HCT116 (cell line): ENCODE results near the gene SAE1. TPM values are rescaled to one million over a fixed set of nuclear protein-coding genes. Genes with fewer than 3 reads are reported as not detected.

Experiments
- ATAC-seq: fragments of 200-7000 bp; cut with Tn5 transposase; 2 replicates; pipeline ENCODE4 v1.9.1; 2020; ENCODE audit warnings: mild to moderate bottlenecking, moderate library complexity
- BruUV-seq: library from RNA; stranded (reverse); fragments of 400-500 nt; replicated peaks from 2 replicates; lab custom pipeline; 2021; lab: Mats Ljungman, UMichigan
- CTCF ChIA-PET: fragments of 300-600 bp; sonication (Branson Sonifier 250); formaldehyde crosslinking; loops from one replicate; lab custom pipeline; 2021; ENCODE audit warnings: antibody characterized with exemption; lab: Charles Lee
- POLR2A ChIA-PET: fragments of 300-600, 350-600 bp; sonication (Branson Sonifier 250); formaldehyde crosslinking; loops from one replicate; lab custom pipeline; 2021; ENCODE audit warnings: antibody characterized with exemption; lab: Charles Lee
- RAD21 ChIA-PET, 2 experiments: fragments of 300-600 bp; sonication (Branson Sonifier 250); formaldehyde crosslinking; loops; one replicate each; lab custom pipeline; 2023; ENCODE audit warnings: low total read pairs in 2 of 2; ENCODE audit not compliant: uncharacterized antibody in 2 of 2, unreplicated experiment in 2 of 2, low non-redundant PET in 1 of 2; lab: Charles Lee
- DNase-seq: peaks from one replicate; pipeline ENCODE4 v3.0.0-alpha.2; 2010; ENCODE audit warnings: low read depth, low spot score
- H2AFZ ChIP-seq: fragments of 200-600 bp; shearing (Covaris generic), sonication (generic); 2 replicates; pipeline ENCODE4 v1.6.1; 2017; ENCODE audit warnings: low read depth, mixed run types, mixed read lengths, antibody characterized with exemption, low read length; ENCODE audit not compliant: poor library complexity, severe bottlenecking
- H3K27ac ChIP-seq: 2 replicates; pipeline ENCODE4 v1.5.1; 2012; ENCODE audit warnings: low read depth, low read length
- H3K27me3 ChIP-seq: fragments of 200-600 bp; sonication (generic); 2 replicates; pipeline ENCODE4 v1.6.1; 2016; ENCODE audit warnings: mixed run types, low read length, mixed read lengths; ENCODE audit not compliant: insufficient read depth
- H3K36me3 ChIP-seq, 2 experiments: fragments of 200-500 bp in 1 of 2; fragments of 200-600 bp in 1 of 2; sonication (Bioruptor generic) in 1 of 2; sonication (generic) in 1 of 2; 2 replicates each; pipeline versions ENCODE4 v1.5.1 to v1.6.1; 2014 to 2016; ENCODE audit warnings: low read length in 2 of 2, inconsistent platforms in 1 of 2, mixed read lengths in 1 of 2, mixed run types in 1 of 2; ENCODE audit not compliant: insufficient read depth in 2 of 2, control insufficient read depth in 1 of 2
- H3K4me1 ChIP-seq, 2 experiments: fragments of 200-600 bp in 1 of 2; sonication (generic) in 1 of 2; 2 replicates each; pipeline versions ENCODE4 v1.5.1 to v1.6.1; 2012 to 2017; ENCODE audit warnings: low read length in 2 of 2, inconsistent platforms in 1 of 2, mild to moderate bottlenecking in 1 of 2, mixed read lengths in 1 of 2, mixed run types in 1 of 2, moderate library complexity in 1 of 2; ENCODE audit not compliant: insufficient read depth in 2 of 2, control insufficient read depth in 1 of 2
- H3K4me2 ChIP-seq: fragments of 200-600 bp; sonication (generic); 2 replicates; pipeline ENCODE4 v1.6.1; 2017; ENCODE audit warnings: mixed run types, low read length, mixed read lengths
- H3K4me3 ChIP-seq, 2 experiments: fragments of 200-600 bp in 1 of 2; sonication (generic) in 1 of 2; replicated peaks in 1 of 2; 2 replicates each; pipeline ENCODE4 v1.5.1; 2011 to 2016; ENCODE audit warnings: low read length in 2 of 2, control low read depth in 1 of 2, low read depth in 1 of 2, mild to moderate bottlenecking in 1 of 2, mixed read lengths in 1 of 2, mixed run types in 1 of 2
- H3K79me2 ChIP-seq: fragments of 200-600 bp; sonication (generic); 2 replicates; pipeline ENCODE4 v1.6.1; 2017; ENCODE audit warnings: mild to moderate bottlenecking, mixed run types, low read length, moderate library complexity, mixed read lengths; ENCODE audit not compliant: insufficient read depth
- H3K9ac ChIP-seq: fragments of 200-600 bp; sonication (generic); 2 replicates; pipeline ENCODE4 v1.6.1; 2016; ENCODE audit warnings: low read length, mixed read lengths
- H3K9me2 ChIP-seq: fragments of 200-600 bp; sonication (generic), shearing (Covaris generic); 2 replicates; pipeline ENCODE4 v1.6.1; 2017; ENCODE audit warnings: mixed run types, mild to moderate bottlenecking, moderate library complexity; ENCODE audit not compliant: insufficient read depth
- H3K9me3 ChIP-seq, 2 experiments: fragments of 200-500 bp in 1 of 2; fragments of 200-600 bp in 1 of 2; sonication (Bioruptor generic) in 1 of 2; sonication (generic) in 1 of 2; 2 replicates each; pipeline ENCODE4 v1.6.1; 2014 to 2017; ENCODE audit warnings: low read length in 2 of 2, mixed read lengths in 2 of 2, inconsistent platforms in 1 of 2, low read depth in 1 of 2, mild to moderate bottlenecking in 1 of 2, mixed run types in 1 of 2, moderate library complexity in 1 of 2; ENCODE audit not compliant: control insufficient read depth in 1 of 2, insufficient read depth in 1 of 2
- H4K20me1 ChIP-seq: fragments of 200-600 bp; sonication (generic), shearing (Covaris generic); 2 replicates; pipeline ENCODE4 v1.6.1; 2017; ENCODE audit warnings: mixed run types, mild to moderate bottlenecking, moderate library complexity; ENCODE audit not compliant: insufficient read depth
- EGR1 ChIP-seq: IDR thresholded peaks from 2 replicates; pipeline ENCODE4 v1.6.1; 2012; ENCODE audit warnings: low read depth
- EZH2 ChIP-seq: fragments of 200-600 bp; sonication (generic); IDR thresholded peaks from 2 replicates; pipeline ENCODE4 v1.6.1; 2017; ENCODE audit warnings: antibody characterized with exemption, mixed run types
- FOSL1 ChIP-seq: IDR thresholded peaks from 2 replicates; pipeline ENCODE4 v1.6.1; 2012; ENCODE audit warnings: low read depth
- JUND ChIP-seq: IDR thresholded peaks from 2 replicates; pipeline ENCODE4 v1.6.1; 2012
- POLR2A ChIP-seq: IDR thresholded peaks from 2 replicates; pipeline ENCODE4 v1.7.0; 2011; ENCODE audit warnings: borderline replicate concordance; ENCODE audit not compliant: insufficient read depth, insufficient read length; ENCODE audit errors: extremely low read depth
- POLR2AphosphoS5 ChIP-seq: IDR thresholded peaks from 2 replicates; pipeline ENCODE4 v1.6.1; 2011; ENCODE audit warnings: mild to moderate bottlenecking, low read depth, low read length, moderate library complexity
- RAD21 ChIP-seq: IDR thresholded peaks from 2 replicates; pipeline ENCODE4 v1.6.1; 2012; ENCODE audit warnings: low read depth, mild to moderate bottlenecking
- SIN3A ChIP-seq: IDR thresholded peaks from 2 replicates; pipeline ENCODE4 v1.6.1; 2012; ENCODE audit warnings: low read depth
- TCF7L2 ChIP-seq: IDR thresholded peaks from 2 replicates; pipeline ENCODE4 v1.7.0; 2011; ENCODE audit warnings: borderline replicate concordance, inconsistent platforms; ENCODE audit not compliant: insufficient read depth, insufficient read length; ENCODE audit errors: extremely low read depth
- YY1 ChIP-seq: IDR thresholded peaks from 2 replicates; pipeline ENCODE4 v1.6.1; 2011; ENCODE audit warnings: low read length, low read depth, moderate library complexity, mild to moderate bottlenecking; ENCODE audit not compliant: insufficient replicate concordance; ENCODE audit errors: extremely low read depth
- ZFX ChIP-seq: fragments of 450-650 bp; IDR thresholded peaks from 2 replicates; pipeline ENCODE4 v1.6.1; 2017
- ZNF274 ChIP-seq: fragments of 200-500 bp; sonication (Bioruptor generic); IDR thresholded peaks from 2 replicates; pipeline ENCODE4 v1.6.1; 2014; ENCODE audit warnings: mild to moderate bottlenecking, low read depth, low read length, inconsistent platforms
- intact Hi-C: fragments of 100-400 bp; cut with micrococcal nuclease; formaldehyde crosslinking; loops from 2 replicates; pipeline ENCODE4 v1.10.0; 2022
- total RNA-seq: library from RNA; stranded (reverse); gene quantifications from one replicate; pipeline ENCODE4 v1.2.1, GENCODE V29; 2021; ENCODE audit not compliant: unreplicated experiment
- TF ChIP-seq, protein P1 (sequence below): IDR thresholded peaks from 2 replicates; pipeline ENCODE4 v1.6.1; 2012
- TF ChIP-seq, protein P2 (sequence below), 3 experiments: fragments of 200-600 bp in 1 of 3; sonication (generic) in 1 of 3; IDR thresholded peaks in 2 of 3; conservative IDR thresholded peaks in 1 of 3; 2 replicates each; pipeline ENCODE4 v1.5.1; 2012 to 2017; ENCODE audit warnings: low read depth in 2 of 3, low read length in 2 of 3, antibody characterized with exemption in 1 of 3, borderline replicate concordance in 1 of 3, control low read depth in 1 of 3, mild to moderate bottlenecking in 1 of 3, mixed read lengths in 1 of 3, mixed run types in 1 of 3, moderate library complexity in 1 of 3; ENCODE audit not compliant: insufficient read depth in 1 of 3

SAE1 gene
- total RNA-seq, 1 experiment from 2014 or later: 213 TPM

DNA sequence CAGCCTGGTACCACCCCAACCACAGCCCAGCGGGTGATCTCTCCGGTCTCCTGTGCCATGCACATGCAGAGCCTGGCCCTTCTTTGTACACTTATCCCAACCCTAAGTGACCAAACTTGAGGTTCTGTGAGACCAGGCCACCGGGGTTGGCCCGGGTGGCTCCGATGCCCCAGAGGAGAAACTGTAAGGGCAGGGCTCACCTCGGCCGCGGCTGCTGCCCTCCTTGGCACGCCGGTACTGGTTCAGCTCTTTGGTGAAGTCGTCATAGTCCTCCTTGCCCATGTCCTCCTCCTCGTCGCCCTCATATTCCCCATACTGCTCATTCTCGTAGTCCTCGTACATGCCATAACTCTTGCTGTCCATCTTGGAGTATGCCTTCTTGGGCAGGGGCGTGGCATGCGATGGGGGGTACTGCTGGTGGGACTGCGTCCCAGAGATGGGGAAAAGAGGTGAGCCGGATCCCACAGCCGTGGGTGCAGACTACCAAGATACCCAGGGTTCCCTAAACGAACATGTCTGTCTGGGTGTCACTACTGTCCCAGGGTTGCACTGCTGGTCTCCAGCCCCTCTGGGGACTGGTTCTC lies 40.8 kb upstream of the SAE1 start:
- DNase-seq (no peak), ATAC-seq (no peak)
- Histone ChIP-seq H3K4me2 (no peak overlapping the region), H3K36me3 (peaks cover 16 to 24% of the 10 kb centered on the region in 2 experiments), H3K9me3 (no peaks in the 10 kb centered on the region), H3K27ac (no peak overlapping the region), H3K27me3 (no peaks in the 10 kb centered on the region), H3K79me2 (peaks cover 12% of the 10 kb centered on the region; the same call in 1 of the 2 replicates), H3K4me1 (peaks cover 2 to 12% of the 10 kb centered on the region in 2 experiments), H2AFZ (no peak overlapping the region), H4K20me1 (no peaks in the 10 kb centered on the region), H3K4me3 (no peak overlapping the region), H3K9me2 (no peaks in the 10 kb centered on the region), H3K9ac (no peak overlapping the region)
- BruUV-seq: no TSS peak
- intact Hi-C loops: no loop called here
- POLR2A ChIA-PET: no interaction called here
- CTCF ChIA-PET: no interaction called here
- RAD21 ChIA-PET: no interaction called here
- TF ChIP-seq ZNF274: no peak
- TF ChIP-seq YY1: no peak
- no peak for TF ChIP-seq SIN3A
- no peak for TF ChIP-seq ZFX
- TF ChIP-seq POLR2AphosphoS5: no peak
- TF ChIP-seq POLR2A: no peak
- TF ChIP-seq EZH2: no peak
- TF ChIP-seq RAD21: no peak
- TF ChIP-seq, protein P1, sequence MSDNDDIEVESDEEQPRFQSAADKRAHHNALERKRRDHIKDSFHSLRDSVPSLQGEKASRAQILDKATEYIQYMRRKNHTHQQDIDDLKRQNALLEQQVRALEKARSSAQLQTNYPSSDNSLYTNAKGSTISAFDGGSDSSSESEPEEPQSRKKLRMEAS: no peak
- no peak for TF ChIP-seq EGR1
- no peak for TF ChIP-seq FOSL1

DNA sequence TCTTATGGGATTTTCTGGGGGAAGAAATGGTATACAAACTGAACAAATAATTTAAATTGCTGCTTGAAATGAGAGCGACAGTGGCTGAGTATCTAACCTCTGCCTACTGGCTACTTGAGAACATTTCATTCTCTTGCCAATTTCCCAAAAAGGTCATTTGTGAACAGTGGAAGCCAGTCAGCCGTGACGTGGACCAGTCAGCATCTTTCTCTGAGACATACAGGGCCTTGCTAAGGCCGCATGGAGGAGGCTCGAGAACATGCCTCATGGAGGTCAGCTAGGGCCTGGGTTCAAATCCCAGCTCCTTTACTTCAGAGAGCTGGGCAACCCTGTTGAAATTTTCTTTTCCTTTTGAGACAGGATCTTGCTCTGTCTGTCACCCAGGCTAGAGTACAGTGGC lies 37.4 kb upstream of the SAE1 start:
- no peaks in the 10 kb centered on the region for H4K20me1 ChIP-seq
- H3K27ac ChIP-seq: no peak overlapping the region
- no peaks in the 10 kb centered on the region for H3K27me3 ChIP-seq
- peaks cover 10 to 15% of the 10 kb centered on the region in 2 experiments; a peak in 3 of 4 replicates for H3K36me3 ChIP-seq
- no peak overlapping the region for H3K9ac ChIP-seq
- no peaks in the 10 kb centered on the region for H3K9me2 ChIP-seq
- no peak overlapping the region for H2AFZ ChIP-seq
- no peak overlapping the region for H3K4me3 ChIP-seq
- RAD21 ChIA-PET: no interaction called here
- no peak for DNase-seq
- intact Hi-C loops: no loop called here
- ATAC-seq: no peak
- H3K4me1 ChIP-seq: peaks cover 34 to 46% of the 10 kb centered on the region in 2 experiments
- POLR2A ChIA-PET: interaction anchor here (2.6 kb wide), 1 partner anchor 20 kb away, joined by 7 read pairs; the partner anchor contains the start of gene ZC3H4
- TF ChIP-seq POLR2AphosphoS5: no peak
- no peak for TF ChIP-seq TCF7L2
- TF ChIP-seq, protein P2, sequence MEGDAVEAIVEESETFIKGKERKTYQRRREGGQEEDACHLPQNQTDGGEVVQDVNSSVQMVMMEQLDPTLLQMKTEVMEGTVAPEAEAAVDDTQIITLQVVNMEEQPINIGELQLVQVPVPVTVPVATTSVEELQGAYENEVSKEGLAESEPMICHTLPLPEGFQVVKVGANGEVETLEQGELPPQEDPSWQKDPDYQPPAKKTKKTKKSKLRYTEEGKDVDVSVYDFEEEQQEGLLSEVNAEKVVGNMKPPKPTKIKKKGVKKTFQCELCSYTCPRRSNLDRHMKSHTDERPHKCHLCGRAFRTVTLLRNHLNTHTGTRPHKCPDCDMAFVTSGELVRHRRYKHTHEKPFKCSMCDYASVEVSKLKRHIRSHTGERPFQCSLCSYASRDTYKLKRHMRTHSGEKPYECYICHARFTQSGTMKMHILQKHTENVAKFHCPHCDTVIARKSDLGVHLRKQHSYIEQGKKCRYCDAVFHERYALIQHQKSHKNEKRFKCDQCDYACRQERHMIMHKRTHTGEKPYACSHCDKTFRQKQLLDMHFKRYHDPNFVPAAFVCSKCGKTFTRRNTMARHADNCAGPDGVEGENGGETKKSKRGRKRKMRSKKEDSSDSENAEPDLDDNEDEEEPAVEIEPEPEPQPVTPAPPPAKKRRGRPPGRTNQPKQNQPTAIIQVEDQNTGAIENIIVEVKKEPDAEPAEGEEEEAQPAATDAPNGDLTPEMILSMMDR (IDR thresholded peaks at IDR 0.05 in 2 of 3, conservative IDR thresholded peaks at IDR 0.05 in 1 of 3; ENCODE audit: borderline replicate concordance in 1 of 3, insufficient read depth in 1 of 3, low read depth in 2 of 3, low read length in 2 of 3): no peak
- no peak for TF ChIP-seq JUND
- no peak for TF ChIP-seq ZNF274
- TF ChIP-seq, protein P1: no peak
- TF ChIP-seq RAD21: no peak
- TF ChIP-seq, all 23 proteins: peak for 0
- CTCF ChIA-PET: no interaction called here
- Histone ChIP-seq H3K9me3 (no peaks in the 10 kb centered on the region), H3K4me2 (no peak overlapping the region), H3K79me2 (peaks cover 29% of the 10 kb centered on the region)
- no TSS peak for BruUV-seq
